Duodenal mucosa (tissue), 2 donors: ENCODE results near the gene PACS2.

Experiments
- H3K27ac ChIP-seq: one replicate; pipeline ENCODE4 v1.7.0; 2013; ENCODE audit warnings: low read depth, low read length
- H3K27me3 ChIP-seq, 2 donors: one replicate each; pipeline ENCODE4 v1.7.0; 2013; ENCODE audit warnings: low read length in 2 of 2, control low read depth in 1 of 2; ENCODE audit not compliant: insufficient read depth in 2 of 2, control insufficient read depth in 1 of 2
- H3K36me3 ChIP-seq, 2 donors: one replicate each; pipeline ENCODE4 v1.7.0; 2013; ENCODE audit warnings: low read length in 2 of 2, control low read depth in 1 of 2; ENCODE audit not compliant: insufficient read depth in 2 of 2, control insufficient read depth in 1 of 2
- H3K4me1 ChIP-seq, 2 donors: one replicate each; pipeline ENCODE4 v1.7.0; 2013; ENCODE audit warnings: low read length in 2 of 2, control low read depth in 1 of 2; ENCODE audit not compliant: insufficient read depth in 2 of 2, control insufficient read depth in 1 of 2
- H3K4me3 ChIP-seq, 2 donors: one replicate each; pipeline ENCODE4 v1.7.0; 2013; ENCODE audit warnings: low read length in 2 of 2, low read depth in 1 of 2
- H3K9ac ChIP-seq, 2 donors: one replicate each; pipeline ENCODE4 v1.7.0; 2013; ENCODE audit warnings: low read length in 2 of 2, low read depth in 1 of 2
- H3K9me3 ChIP-seq, 2 donors: one replicate each; pipeline ENCODE4 v1.7.0; 2013; ENCODE audit warnings: low read length in 2 of 2, control low read depth in 1 of 2; ENCODE audit not compliant: control insufficient read depth in 1 of 2

Gene PACS2

GRCh38 chr14:105313381-105314286 lies 914 bp upstream of the PACS2 start:
- peaks cover 30 to 31% of the 10 kb centered on the region in 2 donors for H3K4me1 ChIP-seq
- H3K4me3 ChIP-seq = peak overlapping the region; percentile 38 to 63
- H3K9me3 ChIP-seq = no peaks in the 10 kb centered on the region
- peak overlapping the region; percentile 70 for H3K27ac ChIP-seq
- H3K9ac ChIP-seq = peak overlapping the region; percentile 70 to 76
- no peaks in the 10 kb centered on the region for H3K36me3 ChIP-seq
- H3K27me3 ChIP-seq = no peaks in the 10 kb centered on the region

- Histone ChIP-seq H3K27me3 (no peaks in the 10 kb centered on the region), H3K27ac (no peak overlapping the region), H3K4me1 (peaks cover 30 to 31% of the 10 kb centered on the region in 2 donors), H3K9ac (peak overlapping the region; percentile 45 to 66), H3K36me3 (no peaks in the 10 kb centered on the region), H3K4me3 (peak overlapping the region; percentile 77 to 79), H3K9me3 (no peaks in the 10 kb centered on the region)
These were observed 718 bp downstream of the PACS2 start for GRCh38 chr14:105315211-105315721.

GRCh38 chr14:105315941-105316576 lies 1.5 kb downstream of the PACS2 start:
- no peaks in the 10 kb centered on the region for H3K36me3 ChIP-seq
- no peaks in the 10 kb centered on the region for H3K27me3 ChIP-seq
- H3K9me3 ChIP-seq = no peaks in the 10 kb centered on the region
- peak overlapping the region; percentile 77 to 79 for H3K4me3 ChIP-seq
- peak overlapping the region; percentile 45 to 66 for H3K9ac ChIP-seq
- H3K27ac ChIP-seq = no peak overlapping the region
- H3K4me1 ChIP-seq = peaks cover 30 to 31% of the 10 kb centered on the region in 2 donors

GRCh38 chr14:105316577-105316941 lies 2.0 kb downstream of the PACS2 start:
- Histone ChIP-seq H3K9me3 (no peaks in the 10 kb centered on the region), H3K27ac (no peak overlapping the region), H3K36me3 (no peaks in the 10 kb centered on the region), H3K27me3 (no peaks in the 10 kb centered on the region), H3K4me1 (peaks cover 30 to 31% of the 10 kb centered on the region in 2 donors), H3K9ac (no peak overlapping the region), H3K4me3 (peak overlapping the region in 1 of 2 donors; percentile 77)

GRCh38 chr14:105316968-105317510 lies 2.5 kb downstream of the PACS2 start:
- Histone ChIP-seq H3K27ac (no peak overlapping the region), H3K36me3 (no peaks in the 10 kb centered on the region), H3K27me3 (no peaks in the 10 kb centered on the region), H3K9ac (peak overlapping the region in 1 of 2 donors; percentile 25), H3K9me3 (no peaks in the 10 kb centered on the region), H3K4me3 (no peak overlapping the region), H3K4me1 (peaks cover 30 to 31% of the 10 kb centered on the region in 2 donors)

GRCh38 chr14:105317546-105317945 lies 3.0 kb downstream of the PACS2 start:
- Histone ChIP-seq H3K36me3 (no peaks in the 10 kb centered on the region), H3K4me1 (peaks cover 30 to 31% of the 10 kb centered on the region in 2 donors), H3K9ac (no peak overlapping the region), H3K4me3 (no peak overlapping the region), H3K27ac (no peak overlapping the region), H3K9me3 (no peaks in the 10 kb centered on the region), H3K27me3 (no peaks in the 10 kb centered on the region)

GRCh38 chr14:105322791-105323556 lies 8.4 kb downstream of the PACS2 start:
- Histone ChIP-seq H3K36me3 (no peaks in the 10 kb centered on the region), H3K27ac (no peak overlapping the region), H3K27me3 (no peaks in the 10 kb centered on the region), H3K4me1 (no peaks in the 10 kb centered on the region), H3K4me3 (no peak overlapping the region), H3K9me3 (no peaks in the 10 kb centered on the region), H3K9ac (no peak overlapping the region)

GRCh38 chr14:105323663-105324062 lies 9.1 kb downstream of the PACS2 start:
- Histone ChIP-seq H3K4me1 (no peaks in the 10 kb centered on the region), H3K4me3 (no peak overlapping the region), H3K9ac (no peak overlapping the region), H3K36me3 (no peaks in the 10 kb centered on the region), H3K9me3 (no peaks in the 10 kb centered on the region), H3K27ac (no peak overlapping the region), H3K27me3 (no peaks in the 10 kb centered on the region)

- Histone ChIP-seq H3K9ac (no peak overlapping the region), H3K9me3 (no peaks in the 10 kb centered on the region), H3K4me1 (no peaks in the 10 kb centered on the region), H3K36me3 (no peaks in the 10 kb centered on the region), H3K27me3 (no peaks in the 10 kb centered on the region), H3K4me3 (no peak overlapping the region), H3K27ac (no peak overlapping the region)
These were observed 9.7 kb downstream of the PACS2 start for GRCh38 chr14:105324080-105324778.
